Natural killer cell (primary cell): ENCODE results near the gene FAM83E. TPM values are rescaled to one million over a fixed set of nuclear protein-coding genes. Genes with fewer than 3 reads are reported as not detected.
"Not testable (repeated sequence)": the region's sequence is repeated elsewhere in the genome, so short reads cannot be mapped to it uniquely, and the experiment has no call there.

Experiments used
- ATAC-seq, 3 donors: fragments of 150-1000 bp in 2 of 3; fragments of 200-7000 bp in 1 of 3; cut with Tn5 transposase; 1 replicate in 1 of 3; 2 replicates in 2 of 3; pipeline ENCODE4 v1.10.0; 2021; ENCODE audit warnings: mild to moderate bottlenecking in 2 of 3, moderate library complexity in 2 of 3
- DNase-seq, 2 donors: peaks; one replicate each; pipeline versions ENCODE4 v3.0.0 to v3.0.0-alpha.2; 2013 to 2021; ENCODE audit warnings: mixed read lengths in 1 of 2
- H3K27ac ChIP-seq: one replicate; pipeline ENCODE4 v1.5.1; 2013; ENCODE audit warnings: mild to moderate bottlenecking, low read length
- H3K27me3 ChIP-seq: one replicate; pipeline ENCODE4 v1.6.1; 2013; ENCODE audit warnings: low read length; ENCODE audit not compliant: control insufficient read depth, insufficient read depth
- H3K36me3 ChIP-seq: one replicate; pipeline ENCODE4 v1.6.1; 2013; ENCODE audit warnings: low read length; ENCODE audit not compliant: control insufficient read depth, insufficient read depth
- H3K4me1 ChIP-seq: one replicate; pipeline ENCODE4 v1.6.1; 2013; ENCODE audit warnings: low read length; ENCODE audit not compliant: control insufficient read depth, insufficient read depth
- H3K4me3 ChIP-seq: one replicate; pipeline ENCODE4 v1.5.1; 2013; ENCODE audit warnings: low read length
- H3K9me3 ChIP-seq: one replicate; pipeline ENCODE4 v1.6.1; 2013; ENCODE audit warnings: low read length; ENCODE audit not compliant: control insufficient read depth, insufficient read depth
- H3K27ac Mint-ChIP-seq, 2 donors: one replicate each; pipeline ENCODE4 v1.8.0; 2022; ENCODE audit warnings: mild to moderate bottlenecking in 2 of 2, mixed read lengths in 2 of 2, moderate library complexity in 1 of 2
- H3K27me3 Mint-ChIP-seq, 2 donors: one replicate each; pipeline ENCODE4 v1.8.0; 2022; ENCODE audit warnings: low read depth in 2 of 2, mixed read lengths in 2 of 2
- H3K36me3 Mint-ChIP-seq: one replicate; pipeline ENCODE4 v1.8.0; 2022; ENCODE audit warnings: mixed read lengths
- H3K4me1 Mint-ChIP-seq, 2 donors: one replicate each; pipeline ENCODE4 v1.8.0; 2022; ENCODE audit warnings: mixed read lengths in 2 of 2
- H3K4me3 Mint-ChIP-seq: one replicate; pipeline ENCODE4 v1.8.0; 2022; ENCODE audit warnings: mild to moderate bottlenecking, moderate library complexity, mixed read lengths
- H3K9me3 Mint-ChIP-seq, 2 donors: one replicate each; pipeline ENCODE4 v1.8.0; 2022; ENCODE audit warnings: mixed read lengths in 2 of 2
- CTCF ChIP-seq: fragments of 200-600 bp; IDR thresholded peaks from one replicate; pipeline ENCODE4 v1.8.0; 2022; ENCODE audit warnings: antibody characterized with exemption
- WGBS: methylation state at CpG from one replicate; pipeline ENCODE4 v1.1.7; 2013; ENCODE audit warnings: missing lambda C conversion rate; ENCODE audit not compliant: insufficient coverage; 5-methylcytosine and 5-hydroxymethylcytosine counted together
- intact Hi-C: fragments of 100-400 bp; cut with micrococcal nuclease; formaldehyde crosslinking; loops from one replicate; pipeline ENCODE4 v1.14.2; 2022
- total RNA-seq, 4 donors: library from RNA; stranded (reverse); fragments of 120-200 nt in 1 of 4; gene quantifications; one replicate each; pipeline versions ENCODE4 v1.2.3 to v1.2.4, GENCODE V29; 2013 to 2022

Gene FAM83E
- total RNA-seq, 3 donors from 2014 or later (not counting 1 experiment from before 2014, with no cell fraction given): 0.70 to 1.3 (median 1.1) TPM

GRCh38 chr19:48634036-48634342 is 19.1 kb upstream of the FAM83E start:
- H3K27ac ChIP-seq: peak overlapping the region; percentile 64
- peaks cover 34 to 41% of the 10 kb centered on the region in 2 donors for H3K4me1 Mint-ChIP-seq
- WGBS: 70% methylated on average over 7 of the region's 7 CpGs
- intact Hi-C loops: loop anchor here (10.0 kb wide), 2 partner anchors 241 to 361 kb away; partner anchors contain the start of genes GYS1, PPP1R15A and RUVBL2
- peaks cover 66% of the 10 kb centered on the region for H3K4me1 ChIP-seq
- H3K27me3 Mint-ChIP-seq: no peaks in the 10 kb centered on the region
- H3K9me3 Mint-ChIP-seq: peaks cover 0 to 4% of the 10 kb centered on the region in 2 donors
- peak overlapping the region; percentile 86 for H3K4me3 Mint-ChIP-seq
- H3K27me3 ChIP-seq: no peaks in the 10 kb centered on the region
- TF ChIP-seq CTCF: no peak
- no peaks in the 10 kb centered on the region for H3K9me3 ChIP-seq
- peaks cover 37% of the 10 kb centered on the region for H3K36me3 ChIP-seq
- peak overlapping the region; percentile 13 for H3K4me3 ChIP-seq
- no peak for DNase-seq
- H3K36me3 Mint-ChIP-seq: no peaks in the 10 kb centered on the region
- H3K27ac Mint-ChIP-seq: peak overlapping the region; percentile 85 to 99
- ATAC-seq: no peak

- Histone ChIP-seq H3K27ac (peak overlapping the region; percentile 64), H3K36me3 (peaks cover 37% of the 10 kb centered on the region), H3K4me1 (peaks cover 66% of the 10 kb centered on the region), H3K27me3 (no peaks in the 10 kb centered on the region), H3K4me3 (no peak overlapping the region), H3K9me3 (no peaks in the 10 kb centered on the region)
- no peaks in the 10 kb centered on the region for H3K27me3 Mint-ChIP-seq
- intact Hi-C loops: loop anchor here (10.0 kb wide), 2 partner anchors 241 to 361 kb away; partner anchors contain the start of genes GYS1, PPP1R15A and RUVBL2
- ATAC-seq (no peak), DNase-seq (peak in 1 of 2 donors; percentile 13)
- no peaks in the 10 kb centered on the region for H3K36me3 Mint-ChIP-seq
- H3K9me3 Mint-ChIP-seq: peaks cover 0 to under 1% of the 10 kb centered on the region in 2 donors
- peak overlapping the region; percentile 86 for H3K4me3 Mint-ChIP-seq
- WGBS: 90% methylated on average over 21 of the region's 22 CpGs
- H3K4me1 Mint-ChIP-seq: peaks cover 29 to 41% of the 10 kb centered on the region in 2 donors
- no peak for TF ChIP-seq CTCF
- H3K27ac Mint-ChIP-seq: peak overlapping the region; percentile 85 to 99
These were observed 18.5 kb upstream of the FAM83E start for GRCh38 chr19:48633148-48634035.

- Histone ChIP-seq H3K4me3 (no peak overlapping the region), H3K9me3 (no peaks in the 10 kb centered on the region), H3K36me3 (peaks cover 39% of the 10 kb centered on the region), H3K27me3 (no peaks in the 10 kb centered on the region), H3K4me1 (peaks cover 68% of the 10 kb centered on the region), H3K27ac (no peak overlapping the region)
- intact Hi-C loops: loop anchor here (10.0 kb wide), 2 partner anchors 242 to 362 kb away; partner anchors contain the start of genes GYS1, PPP1R15A and RUVBL2
- Mint-ChIP-seq H3K4me3 (no peak overlapping the region), H3K27ac (no peak overlapping the region), H3K4me1 (peaks cover 22 to 36% of the 10 kb centered on the region in 2 donors), H3K9me3 (no peaks in the 10 kb centered on the region), H3K36me3 (no peaks in the 10 kb centered on the region), H3K27me3 (no peaks in the 10 kb centered on the region)
- ATAC-seq (no peak), DNase-seq (no peak)
- no peak for TF ChIP-seq CTCF
These were observed 17.8 kb upstream of the FAM83E start for GRCh38 chr19:48632692-48633147.

GRCh38 chr19:48632286-48632685 is 17.4 kb upstream of the FAM83E start:
- not testable (repeated sequence) for H3K27ac Mint-ChIP-seq, DNase-seq, H3K9me3 Mint-ChIP-seq, H3K27me3 ChIP-seq, H3K4me3 ChIP-seq, H3K27ac ChIP-seq, ATAC-seq, H3K27me3 Mint-ChIP-seq, H3K36me3 Mint-ChIP-seq, H3K9me3 ChIP-seq, H3K4me3 Mint-ChIP-seq
- Histone ChIP-seq H3K36me3 (peaks cover 39% of the 10 kb centered on the region), H3K4me1 (peaks cover 72% of the 10 kb centered on the region)
- peaks cover 22 to 37% of the 10 kb centered on the region in 2 donors for H3K4me1 Mint-ChIP-seq
- 92% methylated on average over 11 of the region's 11 CpGs for WGBS
- intact Hi-C loops: loop anchor here (10.0 kb wide), 2 partner anchors 243 to 363 kb away; partner anchors contain the start of genes GYS1, PPP1R15A and RUVBL2
